GM12865 (cell line): ENCODE results near the gene NELFE.
"Not testable (repeated sequence)": the region's sequence is repeated elsewhere in the genome, so short reads cannot be mapped to it uniquely, and the experiment has no call there.

Source experiments
- DNase-seq: peaks from one replicate; pipeline ENCODE4 v3.0.0; 2010; ENCODE audit warnings: low read depth
- H3K4me3 ChIP-seq: 2 replicates; pipeline ENCODE4 v1.5.1; 2011; ENCODE audit warnings: mild to moderate bottlenecking, low read depth, low read length, control low read depth
- CTCF ChIP-seq: IDR thresholded peaks from 2 replicates; pipeline ENCODE4 v1.5.1; 2011; ENCODE audit warnings: low read length, control low read depth, low read depth, inconsistent platforms; ENCODE audit not compliant: insufficient read depth; ENCODE audit errors: missing control alignments

The NELFE gene

GRCh38 chr6:31979238-31979898, 20.6 kb upstream of the NELFE start:
- DNase-seq, result no peak
- no peak overlapping the region for H3K4me3 ChIP-seq
- TF ChIP-seq CTCF, result no peak

- no peak for TF ChIP-seq CTCF
- no peak overlapping the region for H3K4me3 ChIP-seq
- DNase-seq, result no peak
Measured at GRCh38 chr6:31978831-31979230, 20.1 kb upstream of the NELFE start.

- no peak for TF ChIP-seq CTCF
- DNase-seq, result no peak
- no peak overlapping the region for H3K4me3 ChIP-seq
Measured at GRCh38 chr6:31977816-31978431, 19.2 kb upstream of the NELFE start.

GRCh38 chr6:31976065-31976464, 17.3 kb upstream of the NELFE start:
- not testable (repeated sequence) for DNase-seq, H3K4me3 ChIP-seq

- peak overlapping the region; percentile 74 for H3K4me3 ChIP-seq
- DNase-seq, result no peak
- TF ChIP-seq CTCF, result no peak
Measured at GRCh38 chr6:31972709-31973350, 14.1 kb upstream of the NELFE start.

- no peak for TF ChIP-seq CTCF
- H3K4me3 ChIP-seq, result peak within 1 kb of the TSS; percentile 74
Measured at GRCh38 chr6:31971993-31972708, 13.4 kb upstream of the NELFE start, which contains the start of gene DXO. Gene DXO, minus strand, starts transcription at chr6:31972138. Its CDS starts 463 bp downstream, at chr6:31971675.

GRCh38 chr6:31971279-31971992, 12.7 kb upstream of the NELFE start:
- TF ChIP-seq CTCF, result no peak
- H3K4me3 ChIP-seq, result peak overlapping the region; percentile 74
- no peak for DNase-seq

More at GRCh38 chr6:31971993-31972708, 13.4 kb upstream of the NELFE start, which contains the start of gene DXO:
- peak; percentile 99 for DNase-seq
